ENCODE data around the gene CTIF. TPM values are rescaled to one million over a fixed set of nuclear protein-coding genes. Genes with fewer than 3 reads are reported as not detected.

CTIF gene
- total and polyA plus RNA-seq, 2 experiments from 2014 or later: 22.1 to 27.9 TPM

GRCh38 chr18:48894799-48895346 lies 356.0 kb downstream of the CTIF start:
- TF ChIP-seq EZH2phosphoT487 (IDR thresholded peaks at IDR 0.05; ENCODE audit: low read depth, severe bottlenecking, unreplicated experiment): no peak
- no peak for TF ChIP-seq EZH2 (IDR thresholded peaks at IDR 0.05; ENCODE audit: borderline replicate concordance)
- no peak for TF ChIP-seq CTCF (IDR thresholded peaks at IDR 0.05; ENCODE audit: poor library complexity)
- H3K4me3 ChIP-seq: no peak overlapping the region
- H3K36me3 ChIP-seq (replicated peaks; ENCODE audit: insufficient read depth, low read depth): no peaks in the 10 kb centered on the region
- H3K4me2 ChIP-seq: no peak overlapping the region
- no peaks in the 10 kb centered on the region for H3K9me2 ChIP-seq (replicated peaks; ENCODE audit: insufficient read depth)
- peaks cover 1% of the 10 kb centered on the region for H3K4me1 ChIP-seq (ENCODE audit: insufficient read depth)
- H3K9me3 ChIP-seq (ENCODE audit: low read depth): no peaks in the 10 kb centered on the region
- H3K27me3 ChIP-seq: no peaks in the 10 kb centered on the region
- no peak overlapping the region for H2AFZ ChIP-seq
- no peak overlapping the region for H3K27ac ChIP-seq
- no peaks in the 10 kb centered on the region for H3K79me2 ChIP-seq
- 83% methylated on average over 5 of the region's 5 CpGs for WGBS (ENCODE audit: low lambda C conversion rate, missing lambda C conversion rate)
- H4K20me1 ChIP-seq (ENCODE audit: insufficient read depth, poor library complexity, severe bottlenecking): no peaks in the 10 kb centered on the region
- DNase-seq (ENCODE audit: low spot score): no peak

- H3K9me2 ChIP-seq (replicated peaks; ENCODE audit: insufficient read depth): no peaks in the 10 kb centered on the region
- no peak overlapping the region for H3K27ac ChIP-seq
- H3K4me3 ChIP-seq: no peak overlapping the region
- no peaks in the 10 kb centered on the region for H3K27me3 ChIP-seq
- no peak for TF ChIP-seq EZH2phosphoT487 (IDR thresholded peaks at IDR 0.05; ENCODE audit: low read depth, severe bottlenecking, unreplicated experiment)
- TF ChIP-seq CTCF (IDR thresholded peaks at IDR 0.05; ENCODE audit: poor library complexity): no peak
- TF ChIP-seq EZH2 (IDR thresholded peaks at IDR 0.05; ENCODE audit: borderline replicate concordance): no peak
- H3K79me2 ChIP-seq: no peaks in the 10 kb centered on the region
- no peaks in the 10 kb centered on the region for H3K36me3 ChIP-seq (replicated peaks; ENCODE audit: insufficient read depth, low read depth)
- H3K4me2 ChIP-seq: no peak overlapping the region
- 86% methylated on average over 8 of the region's 8 CpGs for WGBS (ENCODE audit: low lambda C conversion rate, missing lambda C conversion rate)
- no peaks in the 10 kb centered on the region for H3K9me3 ChIP-seq (ENCODE audit: low read depth)
- no peak overlapping the region for H2AFZ ChIP-seq
- DNase-seq (ENCODE audit: low spot score): peak; percentile 1
- H4K20me1 ChIP-seq (ENCODE audit: insufficient read depth, poor library complexity, severe bottlenecking): no peaks in the 10 kb centered on the region
- no peaks in the 10 kb centered on the region for H3K4me1 ChIP-seq (ENCODE audit: insufficient read depth)
These were observed 357.6 kb downstream of the CTIF start for GRCh38 chr18:48896326-48896874.

GRCh38 chr18:48896875-48897511 lies 358.2 kb downstream of the CTIF start:
- DNase-seq (ENCODE audit: low spot score): peak; percentile 13
- TF ChIP-seq CTCF (IDR thresholded peaks at IDR 0.05; ENCODE audit: poor library complexity): peak; percentile 7
- TF ChIP-seq EZH2phosphoT487 (IDR thresholded peaks at IDR 0.05; ENCODE audit: low read depth, severe bottlenecking, unreplicated experiment): no peak
- Histone ChIP-seq H3K27ac (no peak overlapping the region), H3K9me3 (ENCODE audit: low read depth) (no peaks in the 10 kb centered on the region), H3K4me1 (ENCODE audit: insufficient read depth) (peaks cover 4% of the 10 kb centered on the region), H3K9me2 (replicated peaks; ENCODE audit: insufficient read depth) (no peaks in the 10 kb centered on the region), H3K36me3 (replicated peaks; ENCODE audit: insufficient read depth, low read depth) (no peaks in the 10 kb centered on the region), H3K4me3 (no peak overlapping the region), H2AFZ (no peak overlapping the region), H3K4me2 (no peak overlapping the region), H3K27me3 (no peaks in the 10 kb centered on the region), H4K20me1 (ENCODE audit: insufficient read depth, poor library complexity, severe bottlenecking) (no peaks in the 10 kb centered on the region), H3K79me2 (no peaks in the 10 kb centered on the region)
- 81% methylated on average over 9 of the region's 9 CpGs for WGBS (ENCODE audit: low lambda C conversion rate, missing lambda C conversion rate)

All from hepatocyte (in vitro differentiated cells).